ENCODE data around the gene SERPINE2. TPM values are rescaled to one million over a fixed set of nuclear protein-coding genes. Genes with fewer than 3 reads are reported as not detected.
A peak's percentile ranks its signal among the peaks of the same experiment; 100 is the strongest.
"Not testable (repeated sequence)": the region's sequence is repeated elsewhere in the genome, so short reads cannot be mapped to it uniquely, and the experiment has no call there.

Gene SERPINE2
- total RNA-seq, 6 donors from 2014 or later = 1.0 to 11.7 (median 3.3) TPM

- Histone ChIP-seq H3K9me3 (no peaks in the 10 kb centered on the region), H3K4me3 (peak overlapping the region in 3 of 4 donors; percentile 88 to 98 (median 96)), H3K4me1 (peaks cover 22 to 63% (median 47%) of the 10 kb centered on the region in 4 donors), H3K27me3 (no peaks in the 10 kb centered on the region), H3K27ac (peak overlapping the region in 2 of 4 donors; percentile 96 to 97), H3K36me3 (no peaks in the 10 kb centered on the region)
- TF ChIP-seq POLR2A (IDR thresholded peaks at IDR 0.05) = no peak
- no peak for TF ChIP-seq EP300 (IDR thresholded peaks at IDR 0.05)
- ATAC-seq (ENCODE audit: low FRiP score in 2 of 2) (no peak), DNase-seq (no peak)
- WGBS, 2 donors = 92 to 95% methylated on average over 1 of the region's 1 CpG
Measured at GRCh38 chr2:223943135-223943534, 96.0 kb downstream of the SERPINE2 start.

- Histone ChIP-seq H3K27ac (peak overlapping the region in 1 of 4 donors; percentile 30), H3K4me1 (peaks cover 34 to 76% (median 59%) of the 10 kb centered on the region in 4 donors), H3K9me3 (no peaks in the 10 kb centered on the region), H3K36me3 (no peaks in the 10 kb centered on the region), H3K27me3 (no peaks in the 10 kb centered on the region), H3K4me3 (no peak overlapping the region)
- 66% methylated on average over 12 of the region's 12 CpGs for WGBS, 2 donors
- DNase-seq (no peak), ATAC-seq (ENCODE audit: low FRiP score in 2 of 2) (peak in 1 of 2 donors; percentile 11)
- TF ChIP-seq EP300 (IDR thresholded peaks at IDR 0.05) (no peak), CTCF (IDR thresholded peaks at IDR 0.05) (no peak), POLR2A (IDR thresholded peaks at IDR 0.05) (no peak), POLR2AphosphoS5 (IDR thresholded peaks at IDR 0.05) (no peak)
Measured at GRCh38 chr2:223941579-223942277, 97.4 kb downstream of the SERPINE2 start.

- not testable (repeated sequence) for H3K36me3 ChIP-seq; H3K27ac ChIP-seq; ATAC-seq (ENCODE audit: low FRiP score in 2 of 2); H3K4me3 ChIP-seq; H3K27me3 ChIP-seq; DNase-seq; H3K9me3 ChIP-seq
- H3K4me1 ChIP-seq = peaks cover 36 to 88% (median 63%) of the 10 kb centered on the region in 4 donors
- 49 to 56% methylated on average over 2 of the region's 2 CpGs for WGBS, 2 donors
Measured at GRCh38 chr2:223939438-223939837, 99.6 kb downstream of the SERPINE2 start.

GRCh38 chr2:223937535-223937934, 101.6 kb downstream of the SERPINE2 start:
- ATAC-seq (ENCODE audit: low FRiP score in 2 of 2) = no peak
- no peak for TF ChIP-seq CTCF (IDR thresholded peaks at IDR 0.05)
- TF ChIP-seq POLR2AphosphoS5 (IDR thresholded peaks at IDR 0.05) = no peak
- TF ChIP-seq EP300 (IDR thresholded peaks at IDR 0.05) = no peak
- TF ChIP-seq POLR2A (IDR thresholded peaks at IDR 0.05) = no peak
- 0% methylated on average over 1 of the region's 1 CpG for WGBS, 2 donors
- H3K27me3 ChIP-seq = no peaks in the 10 kb centered on the region
- no peak for DNase-seq
- H3K4me3 ChIP-seq = no peak overlapping the region
- no peaks in the 10 kb centered on the region for H3K36me3 ChIP-seq
- H3K4me1 ChIP-seq = peaks cover 23 to 83% (median 63%) of the 10 kb centered on the region in 4 donors
- H3K27ac ChIP-seq = no peak overlapping the region
- no peaks in the 10 kb centered on the region for H3K9me3 ChIP-seq

- no peak overlapping the region for H3K27ac ChIP-seq
- H3K36me3 ChIP-seq = no peaks in the 10 kb centered on the region
- no peak overlapping the region for H3K4me3 ChIP-seq
- DNase-seq = no peak
- ATAC-seq (ENCODE audit: low FRiP score in 2 of 2) = no peak
- H3K4me1 ChIP-seq = peaks cover 23 to 82% (median 61%) of the 10 kb centered on the region in 4 donors
- WGBS, 2 donors = 55 to 61% methylated on average over 5 of the region's 5 CpGs
- TF ChIP-seq POLR2AphosphoS5 (IDR thresholded peaks at IDR 0.05) (no peak), POLR2A (IDR thresholded peaks at IDR 0.05) (no peak), CTCF (IDR thresholded peaks at IDR 0.05) (no peak), EP300 (IDR thresholded peaks at IDR 0.05) (no peak)
- H3K9me3 ChIP-seq = no peaks in the 10 kb centered on the region
- H3K27me3 ChIP-seq = no peaks in the 10 kb centered on the region
Measured at GRCh38 chr2:223936862-223937326, 102.2 kb downstream of the SERPINE2 start.

All from upper lobe of left lung (tissue), 6 donors.